ENCODE results near the gene ATP9B.

The ATP9B gene

GRCh38 chr18:79335833-79336360, 266.7 kb downstream of the ATP9B start:
- no peak overlapping the region for H3K4me3 ChIP-seq (ENCODE audit: low read depth, low read length)
- TF ChIP-seq CTCF (IDR thresholded peaks at IDR 0.05; ENCODE audit: low read depth, low read length) = no peak

GRCh38 chr18:79336556-79337142, 267.5 kb downstream of the ATP9B start:
- TF ChIP-seq CTCF (IDR thresholded peaks at IDR 0.05; ENCODE audit: low read depth, low read length) = no peak
- no peak overlapping the region for H3K4me3 ChIP-seq (ENCODE audit: low read depth, low read length)

GRCh38 chr18:79337184-79337583, 268.0 kb downstream of the ATP9B start:
- no peak overlapping the region for H3K4me3 ChIP-seq (ENCODE audit: low read depth, low read length)
- no peak for TF ChIP-seq CTCF (IDR thresholded peaks at IDR 0.05; ENCODE audit: low read depth, low read length)

- no peak overlapping the region for H3K4me3 ChIP-seq (ENCODE audit: low read depth, low read length)
- no peak for TF ChIP-seq CTCF (IDR thresholded peaks at IDR 0.05; ENCODE audit: low read depth, low read length)
These were observed 268.4 kb downstream of the ATP9B start for GRCh38 chr18:79337620-79338019.

- TF ChIP-seq CTCF (IDR thresholded peaks at IDR 0.05; ENCODE audit: low read depth, low read length) = no peak
- H3K4me3 ChIP-seq (ENCODE audit: low read depth, low read length) = no peak overlapping the region
These were observed 270.1 kb downstream of the ATP9B start for GRCh38 chr18:79339094-79339908.

- no peak for TF ChIP-seq CTCF (IDR thresholded peaks at IDR 0.05; ENCODE audit: low read depth, low read length)
- H3K4me3 ChIP-seq (ENCODE audit: low read depth, low read length) = no peak overlapping the region
These were observed 274.5 kb downstream of the ATP9B start for GRCh38 chr18:79343567-79344207.

- no peak overlapping the region for H3K4me3 ChIP-seq (ENCODE audit: low read depth, low read length)
- TF ChIP-seq CTCF (IDR thresholded peaks at IDR 0.05; ENCODE audit: low read depth, low read length) = no peak
These were observed 275.0 kb downstream of the ATP9B start for GRCh38 chr18:79344208-79344581.

Data from WI38 (cell line).